Psoas muscle (tissue), 8 donors: ENCODE measurements around the gene MAPT. TPM values are rescaled to one million over a fixed set of nuclear protein-coding genes. Genes with fewer than 3 reads are reported as not detected.

Experiments used
- ATAC-seq, 4 donors: fragments of 200-7000 bp; cut with Tn5 transposase; one replicate each; pipeline ENCODE4 v1.9.1; 2020; ENCODE audit warnings: moderate library complexity in 3 of 4, mild to moderate bottlenecking in 2 of 4
- DNase-seq, 2 donors: peaks; one replicate each; pipeline ENCODE4 v3.0.0-alpha.2; 2020
- H3K27ac ChIP-seq: fragments of 200-600 bp; one replicate; pipeline ENCODE4 v1.8.0; 2022
- H3K27me3 ChIP-seq, 3 donors: fragments of 200-600 bp in 1 of 3; one replicate each; pipeline versions ENCODE4 v1.6.1 to v1.8.0; 2013 to 2022; ENCODE audit warnings: low read length in 2 of 3, mild to moderate bottlenecking in 2 of 3, moderate library complexity in 1 of 3; ENCODE audit not compliant: insufficient read depth in 3 of 3
- H3K36me3 ChIP-seq, 2 donors: fragments of 200-600 bp in 1 of 2; one replicate each; pipeline versions ENCODE4 v1.6.1 to v1.8.0; 2013 to 2022; ENCODE audit warnings: low read depth in 1 of 2, mild to moderate bottlenecking in 1 of 2, moderate library complexity in 1 of 2; ENCODE audit not compliant: insufficient read depth in 1 of 2
- H3K4me1 ChIP-seq: fragments of 200-600 bp; one replicate; pipeline ENCODE4 v1.8.0; 2022
- H3K4me3 ChIP-seq: fragments of 200-600 bp; one replicate; pipeline ENCODE4 v1.8.0; 2022; ENCODE audit warnings: mild to moderate bottlenecking
- H3K9me3 ChIP-seq: fragments of 200-600 bp; one replicate; pipeline ENCODE4 v1.8.0; 2022
- CTCF ChIP-seq: fragments of 200-600 bp; IDR thresholded peaks from one replicate; pipeline ENCODE4 v1.8.0; 2022; ENCODE audit warnings: antibody characterized with exemption
- WGBS, 3 donors: extraction: QIAGEN DNeasy Blood & Tissue Kit; methylation state at CpG; one replicate each; pipeline versions ENCODE4 v1.1.6 to v1.1.7; 2013; 5-methylcytosine and 5-hydroxymethylcytosine counted together
- intact Hi-C, 2 donors: fragments of 100-400 bp; cut with DNase I; formaldehyde crosslinking; loops; one replicate each; pipeline versions ENCODE4 v1.11.0 to v1.14.2; 2022
- polyA plus RNA-seq, 3 donors: library from polyadenylated mRNA; stranded (reverse); fragments of 200-250 nt; gene quantifications; one replicate each; pipeline ENCODE4 v1.2.3, GENCODE V29; 2013
- total RNA-seq, 4 donors: library from RNA; stranded (reverse); fragmentation: NEBNext Ultra II Directional in 2 of 4; extraction: Animal tissue kit (Norgen Biotek cat#: 25700) in 2 of 4; gene quantifications; one replicate each; pipeline versions ENCODE4 v1.2.1 to v1.2.4, GENCODE V29; 2021 to 2023
- donor health status: healthy with polysubstance abuse.
- donor health status: DM: no; HTN: no; CAD: no; lungs with moderate emphysema.
- donor health status: Bipolar disorder and iron deficiency.
- donor health status: healthy.
- donor health status: DM: yes; HTN: yes; CAD: no.
- donor health status: DM: no; HTN: no; CAD: no.
- donor health status: DM: no; HTN: no; CAD: no.
- donor health status: DM: yes; HTN: yes; CAD: no.

The MAPT gene
- total and polyA plus RNA-seq, 7 donors = 16.0 to 253 (median 104) TPM

- Histone ChIP-seq H3K27me3 (no peaks in the 10 kb centered on the region), H3K9me3 (no peaks in the 10 kb centered on the region), H3K4me3 (no peak overlapping the region), H3K27ac (peak overlapping the region; percentile 75), H3K36me3 (peaks cover 5 to 70% of the 10 kb centered on the region in 2 donors), H3K4me1 (peaks cover 45% of the 10 kb centered on the region)
- no peak for TF ChIP-seq CTCF
- 24 to 38% (median 31%) methylated on average over 2 of the region's 2 CpGs for WGBS, 3 donors
- DNase-seq (no peak), ATAC-seq (peak in 2 of 4 donors; percentile 14 to 18)
- intact Hi-C loops = loop anchor here (1.0 to 5.0 kb wide), 5 partner anchors 43 to 168 kb away; partner anchors contain the start of gene KANSL1 (in 2 of the 2)
Measured at GRCh38 chr17:46044989-46045388, 150.6 kb downstream of the MAPT start.

GRCh38 chr17:46045639-46046038 is 151.3 kb downstream of the MAPT start:
- H3K9me3 ChIP-seq = no peaks in the 10 kb centered on the region
- no peak for TF ChIP-seq CTCF
- peaks cover 5 to 70% of the 10 kb centered on the region in 2 donors for H3K36me3 ChIP-seq
- peak overlapping the region; percentile 75 for H3K27ac ChIP-seq
- peaks cover 40% of the 10 kb centered on the region for H3K4me1 ChIP-seq
- no peaks in the 10 kb centered on the region for H3K27me3 ChIP-seq
- intact Hi-C loops = loop anchor here in 1 of 2 donors (2.0 kb wide), 1 partner anchor 147 kb away; the partner anchor contains the start of gene KANSL1
- no peak for DNase-seq
- H3K4me3 ChIP-seq = no peak overlapping the region
- 82 to 88% (median 86%) methylated on average over 3 of the region's 3 CpGs for WGBS, 3 donors
- peak; percentile 44 to 67 (median 57) for ATAC-seq

GRCh38 chr17:46046957-46047356 is 152.6 kb downstream of the MAPT start:
- intact Hi-C loops = no loop called here
- Histone ChIP-seq H3K27me3 (no peaks in the 10 kb centered on the region), H3K9me3 (no peaks in the 10 kb centered on the region), H3K27ac (peak overlapping the region; percentile 75), H3K4me1 (peaks cover 43% of the 10 kb centered on the region), H3K36me3 (peaks cover 5 to 65% of the 10 kb centered on the region in 2 donors), H3K4me3 (no peak overlapping the region)
- no peak for DNase-seq
- no peak for ATAC-seq
- no peak for TF ChIP-seq CTCF
- WGBS, 3 donors = 50 to 56% (median 55%) methylated on average over 1 of the region's 1 CpG

DNA sequence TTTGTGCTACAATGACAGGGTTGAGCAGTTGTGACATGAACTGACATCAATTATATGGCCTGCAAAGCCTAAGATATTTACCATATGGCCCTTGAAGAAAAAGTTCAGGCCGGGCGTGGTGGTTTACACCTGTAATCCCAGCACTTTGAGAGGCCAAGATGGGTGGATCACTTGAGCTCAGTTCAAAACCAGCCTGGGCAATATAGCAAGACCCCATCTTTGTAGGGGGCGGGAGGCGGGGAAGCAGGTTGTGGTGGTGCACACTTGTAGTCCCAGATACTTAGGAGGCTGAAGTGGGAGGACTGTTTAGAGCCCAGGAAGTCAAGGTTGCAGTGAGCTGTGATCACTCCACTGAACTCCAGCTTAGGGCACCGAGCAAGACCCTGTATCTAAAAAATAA is 153.0 kb downstream of the MAPT start:
- H3K27ac ChIP-seq = peak overlapping the region; percentile 75
- no peaks in the 10 kb centered on the region for H3K9me3 ChIP-seq
- no peak for TF ChIP-seq CTCF
- H3K36me3 ChIP-seq = peaks cover 5 to 60% of the 10 kb centered on the region in 2 donors
- no peaks in the 10 kb centered on the region for H3K27me3 ChIP-seq
- intact Hi-C loops = no loop called here
- H3K4me1 ChIP-seq = peaks cover 43% of the 10 kb centered on the region
- 91 to 94% (median 94%) methylated on average over 5 of the region's 5 CpGs for WGBS, 3 donors
- no peak overlapping the region for H3K4me3 ChIP-seq
- no peak for ATAC-seq
- no peak for DNase-seq

DNA sequence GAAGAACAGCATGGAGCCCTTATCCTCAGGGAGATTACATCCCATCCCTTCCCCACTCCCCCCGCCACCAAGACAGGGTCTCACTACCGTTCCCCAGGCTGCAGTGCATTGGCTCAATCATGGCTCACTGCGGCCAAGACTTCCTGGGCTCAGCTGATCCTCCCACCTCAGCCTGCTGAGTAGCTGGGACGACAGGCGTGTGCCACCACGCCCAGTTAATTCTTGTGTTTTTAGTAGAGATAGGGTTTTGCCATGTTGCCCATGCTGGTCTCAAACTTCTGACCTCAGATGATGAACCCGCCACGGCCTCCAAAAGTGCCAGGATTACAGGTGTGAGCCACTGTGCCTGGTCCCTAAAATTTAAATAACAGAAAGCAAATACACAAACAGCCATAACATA is 153.5 kb downstream of the MAPT start:
- H3K9me3 ChIP-seq = no peaks in the 10 kb centered on the region
- H3K27me3 ChIP-seq = no peaks in the 10 kb centered on the region
- H3K4me1 ChIP-seq = peaks cover 43% of the 10 kb centered on the region
- peaks cover 5 to 57% of the 10 kb centered on the region in 2 donors for H3K36me3 ChIP-seq
- DNase-seq (no peak), ATAC-seq (no peak)
- TF ChIP-seq CTCF = no peak
- H3K27ac ChIP-seq = peak overlapping the region; percentile 75
- intact Hi-C loops = no loop called here
- 84 to 92% (median 87%) methylated on average over 8 of the region's 8 CpGs for WGBS, 3 donors
- no peak overlapping the region for H3K4me3 ChIP-seq
